ENCODE measurements around the gene MRPS34. TPM values are rescaled to one million over a fixed set of nuclear protein-coding genes. Genes with fewer than 3 reads are reported as not detected.

MRPS34 gene
- total and polyA plus RNA-seq, 9 of the 15 experiments (the other 6 are each of a cell fraction or from before 2014, with no cell fraction given): 5.2 to 334 (median 92.8) TPM

DNA sequence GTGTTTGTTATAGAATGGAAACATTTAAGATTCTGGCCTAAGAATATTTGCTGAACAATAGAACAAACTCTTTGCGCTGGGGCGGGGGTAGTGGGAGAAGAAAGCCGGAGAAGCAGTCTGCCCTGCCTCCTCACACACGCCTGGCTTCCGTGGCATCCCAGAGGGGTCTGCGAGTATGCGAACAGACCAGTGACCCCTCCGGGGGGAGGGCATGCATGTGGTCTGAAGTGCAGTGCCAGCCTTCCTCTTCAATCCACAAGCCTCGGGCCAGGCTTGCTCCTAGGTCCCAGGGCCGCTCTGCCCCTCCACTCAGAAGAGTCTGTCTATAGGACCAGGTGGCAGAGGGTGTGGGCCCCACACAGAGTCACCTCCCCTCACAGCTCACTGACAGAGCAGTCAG, 34.7 kb upstream of the MRPS34 start:
- Histone ChIP-seq H2AFZ (ENCODE audit: low read depth, low read length) (no peak overlapping the region), H3K79me2 (ENCODE audit: control insufficient read depth, insufficient read depth, low read length) (no peaks in the 10 kb centered on the region), H4K20me1 (replicated peaks; ENCODE audit: control insufficient read depth, insufficient read depth, low read length) (no peaks in the 10 kb centered on the region; the same call in 1 of the 2 replicates), H3K36me3 (ENCODE audit: control insufficient read depth, insufficient read depth, low read length) (peaks cover 3% of the 10 kb centered on the region; the same call in 1 of the 3 replicates), H3K27ac (ENCODE audit: extremely low read depth, low read depth, low read length) (no peak overlapping the region), H3K4me2 (ENCODE audit: insufficient read depth, low read length) (no peak overlapping the region), H3K4me1 (replicated peaks in 1 of 2; ENCODE audit: control insufficient read depth in 2 of 2, insufficient read depth in 2 of 2, low read length in 2 of 2) (peaks cover 0 to 17% of the 10 kb centered on the region in 2 experiments; a peak in 2 of 5 replicates), H3K4me3 (no peak overlapping the region), H3K9me3 (replicated peaks; ENCODE audit: control insufficient read depth, insufficient read depth, low read depth, low read length) (no peaks in the 10 kb centered on the region), H3K9ac (ENCODE audit: insufficient read depth in 1 of 2, low read depth in 2 of 2, low read length in 2 of 2) (no peak overlapping the region), H3K9me1 (ENCODE audit: control insufficient read depth, insufficient read depth, low read length) (no peaks in the 10 kb centered on the region), H3K27me3 (ENCODE audit: control insufficient read depth in 2 of 2, insufficient read depth in 2 of 2, low read length in 2 of 2) (no peaks in the 10 kb centered on the region)
- BruUV-seq (replicated peaks): no TSS peak
- TF ChIP-seq CBX8 (IDR thresholded peaks at IDR 0.05; ENCODE audit: borderline replicate concordance, extremely low read depth, low read depth, low read length, poor library complexity, severe bottlenecking) (no peak), FOS (IDR thresholded peaks at IDR 0.05; ENCODE audit: extremely low read depth, insufficient read length) (no peak), CTBP1 (IDR thresholded peaks at IDR 0.05; ENCODE audit: borderline replicate concordance) (no peak), ZNF764 (CRISPR knock-in tag; IDR thresholded peaks at IDR 0.05; ENCODE audit: low read depth) (no peak), CBX2 (IDR thresholded peaks at IDR 0.05; ENCODE audit: insufficient read depth, low read length, poor library complexity, severe bottlenecking) (no peak), HNRNPK (IDR thresholded peaks at IDR 0.05; ENCODE audit: low read depth, low read length, poor library complexity, severe bottlenecking) (no peak), ZNF121 (CRISPR knock-in tag; conservative IDR thresholded peaks at IDR 0.05) (no peak), DMBX1 (CRISPR knock-in tag; IDR thresholded peaks at IDR 0.05; ENCODE audit: borderline replicate concordance) (no peak), ZNF253 (CRISPR knock-in tag; conservative IDR thresholded peaks at IDR 0.05) (no peak), NCOA4 (IDR thresholded peaks at IDR 0.05; ENCODE audit: partially characterized antibody) (no peak), KDM1A (IDR thresholded peaks at IDR 0.05) (no peak)
- TF ChIP-seq, protein P1, sequence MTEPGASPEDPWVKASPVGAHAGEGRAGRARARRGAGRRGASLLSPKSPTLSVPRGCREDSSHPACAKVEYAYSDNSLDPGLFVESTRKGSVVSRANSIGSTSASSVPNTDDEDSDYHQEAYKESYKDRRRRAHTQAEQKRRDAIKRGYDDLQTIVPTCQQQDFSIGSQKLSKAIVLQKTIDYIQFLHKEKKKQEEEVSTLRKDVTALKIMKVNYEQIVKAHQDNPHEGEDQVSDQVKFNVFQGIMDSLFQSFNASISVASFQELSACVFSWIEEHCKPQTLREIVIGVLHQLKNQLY (CRISPR knock-in tag; conservative IDR thresholded peaks at IDR 0.05): no peak
- TF ChIP-seq, protein P2, sequence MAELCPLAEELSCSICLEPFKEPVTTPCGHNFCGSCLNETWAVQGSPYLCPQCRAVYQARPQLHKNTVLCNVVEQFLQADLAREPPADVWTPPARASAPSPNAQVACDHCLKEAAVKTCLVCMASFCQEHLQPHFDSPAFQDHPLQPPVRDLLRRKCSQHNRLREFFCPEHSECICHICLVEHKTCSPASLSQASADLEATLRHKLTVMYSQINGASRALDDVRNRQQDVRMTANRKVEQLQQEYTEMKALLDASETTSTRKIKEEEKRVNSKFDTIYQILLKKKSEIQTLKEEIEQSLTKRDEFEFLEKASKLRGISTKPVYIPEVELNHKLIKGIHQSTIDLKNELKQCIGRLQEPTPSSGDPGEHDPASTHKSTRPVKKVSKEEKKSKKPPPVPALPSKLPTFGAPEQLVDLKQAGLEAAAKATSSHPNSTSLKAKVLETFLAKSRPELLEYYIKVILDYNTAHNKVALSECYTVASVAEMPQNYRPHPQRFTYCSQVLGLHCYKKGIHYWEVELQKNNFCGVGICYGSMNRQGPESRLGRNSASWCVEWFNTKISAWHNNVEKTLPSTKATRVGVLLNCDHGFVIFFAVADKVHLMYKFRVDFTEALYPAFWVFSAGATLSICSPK (IDR thresholded peaks at IDR 0.05; ENCODE audit: borderline replicate concordance): no peak
- TF ChIP-seq, protein P3, sequence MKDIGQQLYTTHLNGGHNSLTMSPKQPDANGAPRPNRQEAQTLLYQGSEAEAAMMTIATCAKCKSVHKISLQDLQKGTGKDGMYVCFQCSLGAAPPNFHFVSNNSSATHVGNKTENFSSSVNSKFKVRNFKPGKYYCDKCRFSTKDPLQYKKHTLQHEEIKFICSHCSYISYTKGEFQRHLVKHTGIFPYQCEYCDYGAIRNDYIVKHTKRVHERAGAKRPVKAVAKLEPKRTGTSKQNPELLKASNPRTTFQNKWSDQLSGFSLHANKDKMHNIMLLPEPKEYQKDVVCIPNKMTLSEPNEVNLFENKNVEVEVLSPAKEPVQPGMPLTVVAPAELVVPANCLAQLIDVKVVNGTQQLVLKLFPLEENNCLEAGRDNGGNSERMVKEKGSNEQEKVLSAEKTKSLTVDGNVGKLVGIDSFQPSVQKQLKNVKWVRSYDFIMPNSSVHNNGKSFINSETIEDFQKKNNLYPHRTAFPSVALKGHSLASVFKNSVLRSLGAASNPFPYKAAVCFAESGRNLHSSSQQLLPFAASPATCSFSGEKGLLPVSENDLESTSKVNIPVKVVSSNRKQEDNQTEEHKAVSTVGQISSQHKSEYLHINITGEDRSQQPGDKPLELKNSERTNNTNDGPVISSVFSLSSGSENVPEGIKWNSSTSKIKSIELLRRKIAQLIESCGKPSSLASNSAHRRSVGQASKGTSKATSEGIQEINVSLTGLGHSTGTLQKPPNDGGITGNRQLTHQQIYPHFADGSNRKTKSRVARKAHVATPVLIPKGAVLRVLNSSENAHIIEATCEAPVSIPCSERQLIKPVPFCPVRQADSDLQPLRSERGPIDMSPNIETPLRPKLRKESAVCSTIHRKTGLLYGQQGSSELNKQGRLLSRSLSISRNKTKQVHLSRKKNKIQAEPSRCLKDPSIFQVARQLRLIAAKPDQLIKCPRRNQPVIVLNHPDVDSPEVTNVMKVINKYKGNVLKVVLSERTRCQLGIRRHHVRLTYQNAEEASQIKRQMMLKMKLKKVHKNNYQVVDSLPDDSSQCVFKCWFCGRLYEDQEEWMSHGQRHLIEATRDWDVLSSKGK (CRISPR knock-in tag; IDR thresholded peaks at IDR 0.05): no peak
- ChIA-PET CTCF (ENCODE audit: low intra/inter-chr PET ratio) (no interaction called here), POLR2A (no interaction called here)
- ATAC-seq (no peak), DNase-seq (ENCODE audit: extremely low read depth in 1 of 4, low spot score in 3 of 4) (no peak), FAIRE-seq (no peak)
- in situ Hi-C loops (cut with MboI): no loop called here
- intact Hi-C loops (cut with micrococcal nuclease): no loop called here
- 84% methylated on average over 10 of the region's 10 CpGs for WGBS (ENCODE audit: insufficient coverage, low coverage, missing lambda C conversion rate)
